CD8-positive, alpha-beta memory T cell (primary cell): ENCODE data around the gene EGFR. TPM values are rescaled to one million over a fixed set of nuclear protein-coding genes. Genes with fewer than 3 reads are reported as not detected.

Experiments used
- CTCF ChIA-PET: fragments of 350-600 bp; sonication (Branson Sonifier 250); formaldehyde crosslinking; loops from one replicate; lab custom pipeline; 2021; ENCODE audit warnings: antibody characterized with exemption; lab: Charles Lee
- POLR2A ChIA-PET: fragments of 350-600 bp; sonication (Branson Sonifier 250); formaldehyde crosslinking; loops from one replicate; lab custom pipeline; 2021; ENCODE audit warnings: antibody characterized with exemption; lab: Charles Lee
- DNase-seq, 5 donors: peaks; one replicate each; pipeline versions ENCODE4 v3.0.0 to v3.0.0-alpha.2; 2020 to 2022; ENCODE audit warnings: mixed read lengths in 1 of 5
- H3K27ac ChIP-seq: one replicate; pipeline ENCODE4 v1.7.0; 2013; ENCODE audit warnings: low read depth, mild to moderate bottlenecking, low read length, moderate library complexity
- H3K27me3 ChIP-seq: 2 replicates; pipeline ENCODE4 v1.7.0; 2013; ENCODE audit warnings: low read length, mild to moderate bottlenecking; ENCODE audit not compliant: insufficient read depth, poor library complexity, severe bottlenecking
- H3K36me3 ChIP-seq: 2 replicates; pipeline ENCODE4 v1.7.0; 2013; ENCODE audit warnings: mild to moderate bottlenecking, low read length, moderate library complexity; ENCODE audit not compliant: insufficient read depth
- H3K4me1 ChIP-seq: 2 replicates; pipeline ENCODE4 v1.7.0; 2013; ENCODE audit warnings: mild to moderate bottlenecking, low read length, moderate library complexity; ENCODE audit not compliant: insufficient read depth
- H3K4me3 ChIP-seq: 2 replicates; pipeline ENCODE4 v1.7.0; 2013; ENCODE audit warnings: mild to moderate bottlenecking, low read length
- H3K9me3 ChIP-seq: 2 replicates; pipeline ENCODE4 v1.7.0; 2013; ENCODE audit warnings: mild to moderate bottlenecking, low read length
- H3K27ac Mint-ChIP-seq, 8 donors: one replicate each; pipeline ENCODE4 v1.8.0; 2020 to 2021; ENCODE audit warnings: mixed read lengths in 8 of 8, mild to moderate bottlenecking in 6 of 8, inconsistent platforms in 3 of 8, moderate library complexity in 3 of 8
- H3K27me3 Mint-ChIP-seq, 2 donors: one replicate each; pipeline ENCODE4 v1.8.0; 2020 to 2021; ENCODE audit warnings: mixed read lengths in 2 of 2, mild to moderate bottlenecking in 1 of 2, moderate library complexity in 1 of 2
- H3K36me3 Mint-ChIP-seq, 3 donors: one replicate each; pipeline ENCODE4 v1.8.0; 2020 to 2021; ENCODE audit warnings: mixed read lengths in 3 of 3, inconsistent platforms in 1 of 3, mild to moderate bottlenecking in 1 of 3
- H3K4me1 Mint-ChIP-seq, 3 donors: one replicate each; pipeline ENCODE4 v1.8.0; 2020 to 2021; ENCODE audit warnings: mixed read lengths in 3 of 3, inconsistent platforms in 1 of 3, mild to moderate bottlenecking in 1 of 3
- H3K4me3 Mint-ChIP-seq, 7 donors: one replicate each; pipeline ENCODE4 v1.8.0; 2020 to 2021; ENCODE audit warnings: mixed read lengths in 7 of 7, mild to moderate bottlenecking in 6 of 7, moderate library complexity in 4 of 7, inconsistent platforms in 2 of 7
- H3K9me3 Mint-ChIP-seq, 5 donors: one replicate each; pipeline ENCODE4 v1.8.0; 2020 to 2022; ENCODE audit warnings: mixed read lengths in 5 of 5, mild to moderate bottlenecking in 3 of 5, moderate library complexity in 2 of 5, inconsistent platforms in 1 of 5
- polyA plus RNA-seq: library from polyadenylated mRNA; unstranded; fragments of 300-500 nt; fragmentation: Illumina TruSeq; gene quantifications from one replicate; pipeline ENCODE4 v1.2.3, GENCODE V29; 2021
- total RNA-seq, 2 experiments: library from RNA; stranded (reverse); gene quantifications; one replicate each; pipeline ENCODE4 v1.2.3, GENCODE V29; 2021

Gene EGFR
- total and polyA plus RNA-seq, 3 experiments from 2014 or later: not detected

DNA sequence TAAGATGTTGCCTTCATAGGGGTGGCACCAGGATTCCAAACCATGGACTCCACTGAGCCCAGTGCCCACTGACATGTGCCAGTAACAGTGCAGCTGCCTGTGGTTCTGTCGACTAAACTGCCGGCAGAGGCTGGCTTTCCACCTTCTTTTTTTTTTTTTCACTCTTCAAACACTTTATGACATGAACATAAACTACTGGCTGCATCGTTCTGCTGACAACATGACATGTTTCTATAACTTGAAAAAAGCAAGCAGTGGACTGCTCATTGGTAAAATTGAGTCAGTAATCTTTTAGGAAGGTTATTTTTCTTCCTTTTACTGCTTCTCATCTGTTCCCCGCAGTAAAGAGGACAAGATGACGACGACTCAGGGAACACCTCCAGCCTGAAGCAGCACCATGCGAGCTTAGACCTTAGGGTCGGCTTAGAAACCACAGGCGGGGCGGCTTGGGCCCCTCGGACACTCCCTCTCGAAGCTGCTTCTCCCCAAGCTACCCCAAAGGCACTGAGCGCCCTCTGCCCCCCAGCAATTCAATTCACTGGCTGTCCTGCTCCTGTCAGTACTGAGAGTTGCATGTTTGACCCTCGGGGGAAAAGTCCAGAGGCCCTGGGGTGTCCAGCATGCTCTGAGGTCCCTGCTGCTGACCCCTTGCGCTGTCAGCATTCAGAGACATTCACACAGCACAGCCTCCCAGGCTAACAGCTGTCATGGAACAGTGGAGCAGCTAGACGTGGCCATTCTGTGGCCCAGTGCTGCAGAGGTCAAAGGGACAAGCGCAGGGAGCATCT is 112.5 kb downstream of the EGFR start:
- Mint-ChIP-seq H3K4me1 (peaks cover 0 to 2% (median 0%) of the 10 kb centered on the region in 3 donors), H3K27me3 (peaks cover 5 to 19% of the 10 kb centered on the region in 2 donors), H3K27ac (no peak overlapping the region), H3K36me3 (no peaks in the 10 kb centered on the region), H3K9me3 (no peaks in the 10 kb centered on the region), H3K4me3 (no peak overlapping the region)
- no peaks in the 10 kb centered on the region for H3K36me3 ChIP-seq
- no peak overlapping the region for H3K27ac ChIP-seq
- no peak overlapping the region for H3K4me3 ChIP-seq
- no peaks in the 10 kb centered on the region for H3K27me3 ChIP-seq
- H3K4me1 ChIP-seq: no peaks in the 10 kb centered on the region
- no peak for DNase-seq
- ChIA-PET POLR2A (no interaction called here), CTCF (no interaction called here)
- no peaks in the 10 kb centered on the region for H3K9me3 ChIP-seq

DNA sequence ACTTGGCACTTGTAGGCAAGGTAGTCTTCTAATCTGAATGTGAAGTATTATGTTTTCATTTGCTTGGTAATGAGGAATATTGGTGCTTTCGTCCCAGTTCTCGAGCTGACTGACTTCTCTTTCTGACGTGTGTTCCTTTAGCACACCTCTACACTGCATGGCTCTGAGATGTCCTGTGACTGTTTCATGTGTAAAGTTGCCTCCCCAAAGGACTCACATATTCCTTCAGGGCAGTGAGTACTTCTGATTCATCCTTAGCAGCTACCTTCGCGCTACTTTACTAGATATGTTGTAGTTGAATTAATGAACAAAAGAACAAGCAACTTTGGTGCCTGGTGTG is 113.7 kb downstream of the EGFR start:
- Histone ChIP-seq H3K4me1 (no peaks in the 10 kb centered on the region), H3K36me3 (no peaks in the 10 kb centered on the region), H3K9me3 (no peaks in the 10 kb centered on the region), H3K27ac (no peak overlapping the region), H3K4me3 (no peak overlapping the region), H3K27me3 (no peaks in the 10 kb centered on the region)
- Mint-ChIP-seq H3K4me1 (peaks cover 0 to 2% (median 0%) of the 10 kb centered on the region in 3 donors), H3K27me3 (peaks cover 5 to 18% of the 10 kb centered on the region in 2 donors), H3K27ac (no peak overlapping the region), H3K4me3 (no peak overlapping the region), H3K36me3 (no peaks in the 10 kb centered on the region), H3K9me3 (no peaks in the 10 kb centered on the region)
- ChIA-PET POLR2A (no interaction called here), CTCF (interaction anchor here (0.8 kb wide), 1 partner anchor 48 kb away, joined by 3 read pairs; no protein-coding TSS in a partner anchor)
- DNase-seq: no peak

DNA sequence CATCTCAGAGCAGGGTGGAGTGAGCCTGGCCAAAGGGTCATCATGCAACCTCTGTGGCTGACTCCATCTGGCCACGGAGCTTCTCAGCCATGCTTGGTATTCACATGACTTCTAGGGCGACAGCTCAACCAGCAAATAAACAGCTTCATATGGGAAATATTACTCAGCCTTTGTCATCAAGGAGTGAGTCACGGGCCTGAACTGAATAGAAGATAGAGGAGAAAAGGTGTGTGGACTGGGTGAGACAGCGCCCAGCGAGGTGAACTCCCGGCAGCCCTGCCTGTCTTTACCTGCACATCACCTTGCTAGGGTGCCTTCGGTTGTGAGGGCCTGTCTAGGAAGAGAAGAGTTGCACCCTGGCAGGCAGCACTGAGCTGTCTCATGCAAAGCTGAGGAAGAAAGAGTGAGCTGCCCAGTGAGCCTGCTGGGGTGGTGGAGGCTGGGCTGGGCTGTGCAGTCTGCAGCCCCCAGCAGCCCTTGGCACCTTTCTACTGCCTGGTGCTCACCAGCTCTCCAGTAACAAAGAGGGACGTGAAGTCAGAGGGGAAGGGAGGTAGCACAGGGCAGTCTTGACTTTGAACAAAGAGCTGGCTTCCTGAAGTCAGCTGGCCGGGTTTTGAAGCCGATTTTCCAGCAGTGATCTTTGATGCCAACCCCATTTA is 114.2 kb downstream of the EGFR start:
- Histone ChIP-seq H3K36me3 (no peaks in the 10 kb centered on the region), H3K27me3 (no peaks in the 10 kb centered on the region), H3K4me1 (no peaks in the 10 kb centered on the region), H3K27ac (no peak overlapping the region), H3K9me3 (no peaks in the 10 kb centered on the region), H3K4me3 (no peak overlapping the region)
- Mint-ChIP-seq H3K4me3 (no peak overlapping the region), H3K27ac (no peak overlapping the region), H3K4me1 (peaks cover 0 to 2% (median 0%) of the 10 kb centered on the region in 3 donors), H3K27me3 (peaks cover 5 to 13% of the 10 kb centered on the region in 2 donors), H3K9me3 (no peaks in the 10 kb centered on the region), H3K36me3 (no peaks in the 10 kb centered on the region)
- ChIA-PET CTCF (interaction anchor here (0.8 kb wide), 1 partner anchor 48 kb away, joined by 3 read pairs; no protein-coding TSS in a partner anchor), POLR2A (no interaction called here)
- no peak for DNase-seq

DNA sequence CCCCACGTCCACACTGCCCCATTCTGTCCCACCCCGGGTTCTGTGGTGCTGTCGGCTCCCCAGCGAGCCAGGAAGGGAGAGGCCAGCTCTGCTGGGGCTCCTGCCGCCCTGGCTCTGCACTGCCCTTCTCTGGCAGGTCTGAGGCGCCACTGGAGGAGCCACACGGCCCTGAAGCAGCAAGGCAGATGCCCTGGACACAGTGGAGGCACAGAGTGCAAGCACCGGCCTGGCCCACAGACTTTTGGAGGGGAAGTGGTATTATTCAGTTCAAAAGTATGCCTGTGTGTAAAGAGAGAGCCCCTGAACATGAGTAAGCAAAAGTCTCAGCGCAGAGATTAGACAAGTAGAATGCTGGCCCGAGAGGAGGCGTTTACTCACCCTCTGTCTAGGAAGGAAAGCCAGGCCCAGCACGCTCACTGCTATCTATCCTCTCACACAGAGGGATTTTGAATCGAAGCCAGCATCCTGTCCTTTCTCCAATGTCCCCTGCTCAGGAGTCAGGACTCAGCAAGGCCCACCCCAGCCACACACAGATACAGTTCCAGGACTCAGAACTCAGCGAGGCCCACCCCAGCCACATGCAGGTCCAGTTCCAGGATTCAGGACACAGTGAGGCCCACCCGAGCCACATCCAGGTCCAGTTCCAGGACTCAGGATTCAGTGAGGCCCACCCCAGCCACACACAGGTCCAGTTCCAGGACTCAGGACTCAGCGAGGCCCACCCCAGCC is 115.0 kb downstream of the EGFR start:
- H3K9me3 Mint-ChIP-seq: peaks cover 3 to 6% (median 5%) of the 10 kb centered on the region in 5 donors
- H3K36me3 ChIP-seq: no peaks in the 10 kb centered on the region
- H3K9me3 ChIP-seq: no peaks in the 10 kb centered on the region
- no peak overlapping the region for H3K27ac Mint-ChIP-seq
- H3K27ac ChIP-seq: no peak overlapping the region
- DNase-seq: no peak
- H3K4me1 ChIP-seq: no peaks in the 10 kb centered on the region
- ChIA-PET CTCF (no interaction called here), POLR2A (no interaction called here)
- no peaks in the 10 kb centered on the region for H3K27me3 ChIP-seq
- peaks cover 5 to 13% of the 10 kb centered on the region in 2 donors for H3K27me3 Mint-ChIP-seq
- no peak overlapping the region for H3K4me3 Mint-ChIP-seq
- no peak overlapping the region for H3K4me3 ChIP-seq
- H3K4me1 Mint-ChIP-seq: peaks cover 0 to 2% (median 0%) of the 10 kb centered on the region in 3 donors
- H3K36me3 Mint-ChIP-seq: peaks cover 0 to 4% (median 0%) of the 10 kb centered on the region in 3 donors

DNA sequence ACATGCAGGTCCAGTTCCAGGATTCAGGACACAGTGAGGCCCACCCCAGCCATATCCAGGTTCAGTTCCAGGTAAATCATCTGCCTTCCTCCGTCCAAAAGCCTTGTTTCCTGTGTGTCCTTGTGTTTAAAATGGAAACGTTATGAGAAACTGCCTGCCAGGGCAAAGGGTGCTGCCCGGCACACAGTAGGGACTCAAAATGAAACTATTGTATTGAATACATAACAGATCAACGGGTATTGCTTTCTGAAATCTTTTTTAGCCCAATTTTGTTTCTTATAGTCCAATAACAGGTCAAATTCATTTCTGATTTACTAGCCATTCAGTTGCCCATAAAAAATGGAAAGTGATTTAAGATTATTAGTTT is 115.5 kb downstream of the EGFR start:
- peaks cover 0 to 2% (median 0%) of the 10 kb centered on the region in 3 donors for H3K4me1 Mint-ChIP-seq
- peaks cover 0 to 6% (median 0%) of the 10 kb centered on the region in 3 donors for H3K36me3 Mint-ChIP-seq
- ChIA-PET CTCF (no interaction called here), POLR2A (no interaction called here)
- Histone ChIP-seq H3K4me3 (no peak overlapping the region), H3K27ac (no peak overlapping the region), H3K4me1 (no peaks in the 10 kb centered on the region), H3K27me3 (no peaks in the 10 kb centered on the region), H3K36me3 (no peaks in the 10 kb centered on the region), H3K9me3 (no peaks in the 10 kb centered on the region)
- no peak overlapping the region for H3K27ac Mint-ChIP-seq
- H3K27me3 Mint-ChIP-seq: peaks cover 5 to 13% of the 10 kb centered on the region in 2 donors
- DNase-seq: no peak
- peaks cover 7 to 11% (median 10%) of the 10 kb centered on the region in 5 donors for H3K9me3 Mint-ChIP-seq
- no peak overlapping the region for H3K4me3 Mint-ChIP-seq

DNA sequence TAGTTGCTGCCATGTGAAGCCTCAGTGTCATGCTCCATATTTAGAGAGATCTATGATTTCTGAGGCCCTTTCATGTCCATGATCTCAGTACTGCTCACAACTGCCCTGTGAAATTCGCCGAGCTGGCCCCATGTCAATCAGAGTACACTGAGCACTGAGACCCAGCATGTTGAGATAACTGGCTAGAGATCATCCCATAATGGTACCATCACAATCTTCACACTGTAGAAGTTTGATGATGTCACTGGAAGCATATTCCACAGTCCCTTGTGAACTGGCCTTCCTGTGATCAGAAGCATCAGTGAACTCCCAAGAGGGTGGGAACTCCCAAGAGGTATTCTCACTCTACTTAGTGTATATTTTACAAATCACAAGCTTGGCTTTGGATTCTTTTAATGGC is 116.0 kb downstream of the EGFR start:
- CTCF ChIA-PET: no interaction called here

DNA sequence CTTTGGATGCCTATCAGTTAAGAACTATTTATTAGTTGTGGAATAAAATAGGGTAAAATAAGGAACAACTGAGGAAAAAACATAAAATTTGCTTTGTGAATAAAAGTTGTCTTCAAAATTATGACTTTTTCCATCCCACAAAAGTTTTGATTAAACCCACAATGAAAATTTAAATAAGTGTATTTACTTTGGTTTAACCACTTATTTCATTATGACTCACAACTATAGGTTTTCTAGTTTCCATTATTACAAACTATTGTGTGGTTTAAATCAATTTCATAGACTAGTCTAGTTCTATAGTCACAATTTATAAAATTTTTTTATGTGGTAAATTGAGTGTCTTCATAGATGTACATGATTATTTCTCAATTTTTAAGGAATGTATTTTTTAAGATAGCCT is 116.6 kb downstream of the EGFR start:
- H3K4me1 Mint-ChIP-seq: peaks cover 0 to 2% (median 0%) of the 10 kb centered on the region in 3 donors
- Histone ChIP-seq H3K9me3 (no peaks in the 10 kb centered on the region), H3K4me3 (no peak overlapping the region), H3K4me1 (no peaks in the 10 kb centered on the region), H3K36me3 (no peaks in the 10 kb centered on the region), H3K27me3 (no peaks in the 10 kb centered on the region), H3K27ac (no peak overlapping the region)
- peaks cover 0 to 6% (median 0%) of the 10 kb centered on the region in 3 donors for H3K36me3 Mint-ChIP-seq
- ChIA-PET CTCF (no interaction called here), POLR2A (no interaction called here)
- peaks cover 7 to 11% (median 10%) of the 10 kb centered on the region in 5 donors for H3K9me3 Mint-ChIP-seq
- no peak for DNase-seq
- H3K4me3 Mint-ChIP-seq: no peak overlapping the region
- H3K27ac Mint-ChIP-seq: no peak overlapping the region
- peaks cover 5 to 11% of the 10 kb centered on the region in 2 donors for H3K27me3 Mint-ChIP-seq

More for the DNA sequence above, 116.0 kb downstream of the EGFR start:
- Mint-ChIP-seq H3K36me3 (peaks cover 0 to 6% (median 0%) of the 10 kb centered on the region in 3 donors), H3K27me3 (peaks cover 5 to 13% of the 10 kb centered on the region in 2 donors), H3K27ac (no peak overlapping the region), H3K4me1 (peaks cover 0 to 2% (median 0%) of the 10 kb centered on the region in 3 donors), H3K4me3 (no peak overlapping the region), H3K9me3 (peaks cover 7 to 11% (median 10%) of the 10 kb centered on the region in 5 donors)
- Histone ChIP-seq H3K27me3 (no peaks in the 10 kb centered on the region), H3K4me1 (no peaks in the 10 kb centered on the region), H3K4me3 (no peak overlapping the region), H3K27ac (no peak overlapping the region), H3K9me3 (no peaks in the 10 kb centered on the region), H3K36me3 (no peaks in the 10 kb centered on the region)
- POLR2A ChIA-PET: no interaction called here
- DNase-seq: no peak
